ENCODE data around the gene FAT1. TPM values are rescaled to one million over a fixed set of nuclear protein-coding genes. Genes with fewer than 3 reads are reported as not detected.

FAT1 gene
- total and polyA plus RNA-seq, 2 experiments from 2014 or later = 15.8 to 98.1 TPM

DNA sequence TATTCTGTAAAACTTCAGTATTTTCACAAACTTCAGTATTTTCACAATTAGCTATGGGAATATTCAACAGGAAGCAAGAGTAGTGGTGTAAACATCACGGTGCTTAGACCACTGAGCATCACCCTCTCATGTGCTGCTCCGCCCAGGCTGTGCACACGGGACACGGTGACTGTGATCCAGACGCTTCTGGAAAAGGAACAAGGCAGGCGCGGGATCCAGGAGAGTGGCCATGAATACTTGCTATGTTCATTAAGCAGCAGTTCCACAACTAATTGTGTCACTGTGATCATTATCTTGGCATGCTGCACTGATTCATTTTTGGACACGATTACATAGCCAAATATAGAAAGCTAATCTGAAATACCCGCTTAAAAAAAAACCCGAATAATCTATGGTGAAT lies 19.6 kb upstream of the FAT1 start:
- Histone ChIP-seq H3K4me3 (no peak overlapping the region), H3K4me1 (ENCODE audit: low read depth) (no peaks in the 10 kb centered on the region), H3K27me3 (no peaks in the 10 kb centered on the region), H3K36me3 (no peaks in the 10 kb centered on the region), H3K27ac (no peak overlapping the region), H3K9me3 (ENCODE audit: low read depth) (no peaks in the 10 kb centered on the region)
- TF ChIP-seq, protein P1, sequence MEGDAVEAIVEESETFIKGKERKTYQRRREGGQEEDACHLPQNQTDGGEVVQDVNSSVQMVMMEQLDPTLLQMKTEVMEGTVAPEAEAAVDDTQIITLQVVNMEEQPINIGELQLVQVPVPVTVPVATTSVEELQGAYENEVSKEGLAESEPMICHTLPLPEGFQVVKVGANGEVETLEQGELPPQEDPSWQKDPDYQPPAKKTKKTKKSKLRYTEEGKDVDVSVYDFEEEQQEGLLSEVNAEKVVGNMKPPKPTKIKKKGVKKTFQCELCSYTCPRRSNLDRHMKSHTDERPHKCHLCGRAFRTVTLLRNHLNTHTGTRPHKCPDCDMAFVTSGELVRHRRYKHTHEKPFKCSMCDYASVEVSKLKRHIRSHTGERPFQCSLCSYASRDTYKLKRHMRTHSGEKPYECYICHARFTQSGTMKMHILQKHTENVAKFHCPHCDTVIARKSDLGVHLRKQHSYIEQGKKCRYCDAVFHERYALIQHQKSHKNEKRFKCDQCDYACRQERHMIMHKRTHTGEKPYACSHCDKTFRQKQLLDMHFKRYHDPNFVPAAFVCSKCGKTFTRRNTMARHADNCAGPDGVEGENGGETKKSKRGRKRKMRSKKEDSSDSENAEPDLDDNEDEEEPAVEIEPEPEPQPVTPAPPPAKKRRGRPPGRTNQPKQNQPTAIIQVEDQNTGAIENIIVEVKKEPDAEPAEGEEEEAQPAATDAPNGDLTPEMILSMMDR (IDR thresholded peaks at IDR 0.05; ENCODE audit: low read depth, low read length) = no peak
- no peak for DNase-seq (ENCODE audit: low read depth in 1 of 2, low spot score in 1 of 2)

DNA sequence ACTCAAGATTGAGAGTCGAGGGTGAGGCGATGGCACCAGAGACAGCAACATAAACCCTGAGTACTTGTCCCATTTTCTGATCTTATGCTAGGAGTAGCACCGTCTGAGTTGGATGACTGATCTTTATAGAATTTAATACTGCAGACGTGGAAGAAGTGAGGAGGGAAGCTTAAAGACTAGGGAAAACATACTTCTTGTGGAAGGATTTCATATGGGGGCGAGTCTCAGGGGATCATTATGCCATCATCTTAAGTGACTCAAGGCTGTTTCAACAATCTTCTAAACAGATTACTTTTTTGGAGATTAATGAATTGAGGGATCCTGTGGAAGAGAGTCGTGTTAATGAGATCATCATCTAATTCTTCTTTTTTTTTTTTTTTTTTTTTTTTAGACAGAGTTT lies 17.2 kb upstream of the FAT1 start:
- Histone ChIP-seq H3K4me1 (ENCODE audit: low read depth) (no peaks in the 10 kb centered on the region), H3K27me3 (no peaks in the 10 kb centered on the region), H3K27ac (no peak overlapping the region), H3K9me3 (ENCODE audit: low read depth) (no peaks in the 10 kb centered on the region), H3K4me3 (no peak overlapping the region), H3K36me3 (no peaks in the 10 kb centered on the region)
- TF ChIP-seq, protein P1 (IDR thresholded peaks at IDR 0.05; ENCODE audit: low read depth, low read length) = no peak
- DNase-seq (ENCODE audit: low read depth in 1 of 2, low spot score in 1 of 2) = no peak

DNA sequence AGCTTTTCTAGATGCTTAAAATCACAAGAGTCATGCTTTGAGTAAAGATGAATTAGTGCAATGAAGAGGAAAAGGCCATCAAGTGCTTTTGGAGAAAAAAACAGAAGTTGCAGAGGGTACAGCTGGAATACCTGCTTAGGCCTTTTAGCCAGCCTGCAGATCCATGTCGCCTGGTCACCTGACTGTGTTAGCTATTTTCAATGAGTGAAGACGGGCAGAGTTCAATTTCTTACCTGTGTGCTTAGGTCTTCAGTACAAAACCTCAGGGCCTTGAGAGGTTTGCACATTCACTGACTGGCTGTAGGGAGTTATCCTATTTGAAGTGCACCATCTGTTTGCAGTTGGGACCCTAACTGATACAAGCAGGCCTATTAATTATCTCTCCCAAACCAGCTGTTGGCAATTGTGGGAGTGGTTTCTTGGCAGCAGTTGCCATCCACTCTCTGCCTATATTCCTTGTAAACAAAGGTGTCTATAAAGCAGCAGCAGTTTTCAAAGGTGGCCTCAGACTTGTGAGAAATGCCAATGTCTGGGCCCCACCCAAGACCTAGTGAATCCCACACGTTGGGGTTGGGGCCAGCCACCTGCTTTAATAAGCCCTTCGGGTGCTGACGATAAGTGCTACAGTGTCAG lies 16.3 kb upstream of the FAT1 start:
- Histone ChIP-seq H3K27ac (no peak overlapping the region), H3K4me3 (no peak overlapping the region), H3K9me3 (ENCODE audit: low read depth) (no peaks in the 10 kb centered on the region), H3K4me1 (ENCODE audit: low read depth) (no peaks in the 10 kb centered on the region), H3K27me3 (no peaks in the 10 kb centered on the region), H3K36me3 (no peaks in the 10 kb centered on the region)
- TF ChIP-seq, protein P1 (IDR thresholded peaks at IDR 0.05; ENCODE audit: low read depth, low read length) = no peak
- no peak for DNase-seq (ENCODE audit: low read depth in 1 of 2, low spot score in 1 of 2)

DNA sequence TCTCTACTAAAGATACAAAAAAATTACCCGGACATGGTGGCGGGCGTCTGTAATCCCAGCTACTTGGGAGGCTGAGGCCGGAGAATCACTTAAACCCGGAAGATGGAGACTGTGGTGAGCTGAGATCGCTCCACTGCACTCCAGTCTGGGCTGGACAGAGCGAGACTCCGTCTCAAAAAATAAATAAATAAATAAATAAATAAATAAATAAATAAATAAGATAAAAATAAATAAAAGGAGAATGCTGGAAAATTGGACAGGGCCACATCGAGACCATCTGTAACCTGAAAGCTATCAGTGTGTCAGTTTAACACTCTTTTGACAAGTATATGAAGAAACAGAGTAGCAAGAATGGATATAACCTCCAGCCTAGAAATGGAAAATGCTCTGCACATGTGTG lies 15.7 kb upstream of the FAT1 start:
- Histone ChIP-seq H3K9me3 (ENCODE audit: low read depth) (no peaks in the 10 kb centered on the region), H3K36me3 (no peaks in the 10 kb centered on the region), H3K4me1 (ENCODE audit: low read depth) (no peaks in the 10 kb centered on the region), H3K27ac (no peak overlapping the region), H3K27me3 (no peaks in the 10 kb centered on the region), H3K4me3 (no peak overlapping the region)
- no peak for DNase-seq (ENCODE audit: low read depth in 1 of 2, low spot score in 1 of 2)
- TF ChIP-seq, protein P1 (IDR thresholded peaks at IDR 0.05; ENCODE audit: low read depth, low read length) = no peak

DNA sequence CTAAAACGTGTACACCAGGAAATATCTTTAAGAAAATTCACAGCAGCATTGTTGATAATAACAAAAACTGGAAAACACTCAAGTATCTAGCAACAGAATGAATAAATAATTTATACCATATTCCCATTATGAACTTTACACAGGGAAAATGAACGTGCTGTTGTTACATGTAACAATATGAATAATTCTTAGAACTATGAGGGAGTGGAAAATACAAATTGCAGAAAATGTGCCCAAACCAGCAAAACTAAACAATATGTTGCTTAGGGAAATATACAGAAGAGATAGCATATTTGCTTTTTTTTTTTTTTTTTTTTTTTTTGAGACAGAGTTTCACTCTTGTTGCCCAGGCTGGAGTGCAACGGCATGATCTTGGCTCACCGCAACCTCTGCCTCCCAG lies 14.8 kb upstream of the FAT1 start:
- no peaks in the 10 kb centered on the region for H3K36me3 ChIP-seq
- H3K9me3 ChIP-seq (ENCODE audit: low read depth) = no peaks in the 10 kb centered on the region
- H3K4me1 ChIP-seq (ENCODE audit: low read depth) = no peaks in the 10 kb centered on the region
- H3K4me3 ChIP-seq = no peak overlapping the region
- no peaks in the 10 kb centered on the region for H3K27me3 ChIP-seq
- no peak for DNase-seq (ENCODE audit: low read depth in 1 of 2, low spot score in 1 of 2)
- TF ChIP-seq, protein P1 (IDR thresholded peaks at IDR 0.05; ENCODE audit: low read depth, low read length) = no peak
- no peak overlapping the region for H3K27ac ChIP-seq

Data from cardiac muscle cell (in vitro differentiated cells and primary cell).